H9 (cell line): ENCODE measurements around the gene MAGI1. TPM values are rescaled to one million over a fixed set of nuclear protein-coding genes. Genes with fewer than 3 reads are reported as not detected.

ENCODE experiments used
- DNase-seq: peaks from one replicate; pipeline ENCODE4 v3.0.0-alpha.2; 2017
- H2AFZ ChIP-seq: one replicate; pipeline ENCODE4 v1.6.1; 2013; ENCODE audit warnings: mild to moderate bottlenecking, low read length, control low read depth, moderate library complexity
- H2AK5ac ChIP-seq: 2 replicates; pipeline ENCODE4 v1.6.1; 2013; ENCODE audit warnings: low read length, control low read depth, mixed read lengths; ENCODE audit not compliant: insufficient read length
- H2BK120ac ChIP-seq: one replicate; pipeline ENCODE4 v1.6.1; 2013; ENCODE audit warnings: low read depth, mild to moderate bottlenecking, low read length, control low read depth, inconsistent platforms; ENCODE audit not compliant: poor library complexity, severe bottlenecking
- H2BK12ac ChIP-seq: 2 replicates; pipeline ENCODE4 v1.6.1; 2013; ENCODE audit warnings: low read length, control low read depth, mixed read lengths, low read depth; ENCODE audit not compliant: insufficient read length
- H2BK15ac ChIP-seq: 2 replicates; pipeline ENCODE4 v1.6.1; 2013; ENCODE audit warnings: low read depth, low read length, control low read depth
- H2BK20ac ChIP-seq: one replicate; pipeline ENCODE4 v1.6.1; 2013; ENCODE audit warnings: low read depth, mild to moderate bottlenecking, low read length, control low read depth, inconsistent platforms; ENCODE audit not compliant: poor library complexity, severe bottlenecking
- H2BK5ac ChIP-seq: 2 replicates; pipeline ENCODE4 v1.6.1; 2013; ENCODE audit warnings: low read length, control low read depth, mixed read lengths; ENCODE audit not compliant: insufficient read length
- H3K14ac ChIP-seq: 2 replicates; pipeline ENCODE4 v1.6.1; 2013; ENCODE audit warnings: low read length, control low read depth; ENCODE audit not compliant: insufficient read depth
- H3K18ac ChIP-seq: 2 replicates; pipeline ENCODE4 v1.6.1; 2013; ENCODE audit warnings: low read depth, mild to moderate bottlenecking, mixed read lengths, low read length, control low read depth; ENCODE audit not compliant: insufficient read length
- H3K23ac ChIP-seq: 2 replicates; pipeline ENCODE4 v1.6.1; 2013; ENCODE audit warnings: low read length, control low read depth, mixed read lengths, low read depth; ENCODE audit not compliant: insufficient read length
- H3K23me2 ChIP-seq: 2 replicates; pipeline ENCODE4 v1.6.1; 2013; ENCODE audit warnings: low read depth, mild to moderate bottlenecking, mixed read lengths, low read length, control low read depth; ENCODE audit not compliant: insufficient read length, poor library complexity, severe bottlenecking
- H3K27ac ChIP-seq: 2 replicates; pipeline ENCODE4 v1.5.1; 2013; ENCODE audit warnings: low read length, control low read depth, mixed read lengths, low read depth; ENCODE audit not compliant: insufficient read length
- H3K27me3 ChIP-seq: 2 replicates; pipeline ENCODE4 v1.6.1; 2013; ENCODE audit warnings: low read length, control low read depth, inconsistent platforms; ENCODE audit not compliant: insufficient read depth
- H3K4ac ChIP-seq: 2 replicates; pipeline ENCODE4 v1.6.1; 2013; ENCODE audit warnings: low read depth, mild to moderate bottlenecking, control low read depth, inconsistent platforms, low read length, moderate library complexity
- H3K4me1 ChIP-seq: 2 replicates; pipeline ENCODE4 v1.6.1; 2013; ENCODE audit warnings: low read length, control low read depth, inconsistent platforms; ENCODE audit not compliant: insufficient read depth
- H3K4me2 ChIP-seq: 2 replicates; pipeline ENCODE4 v1.6.1; 2013; ENCODE audit warnings: low read length, control low read depth, mixed read lengths; ENCODE audit not compliant: insufficient read length, insufficient read depth
- H3K56ac ChIP-seq: 2 replicates; pipeline ENCODE4 v1.6.1; 2013; ENCODE audit warnings: low read depth, mild to moderate bottlenecking, mixed read lengths, low read length, control low read depth; ENCODE audit not compliant: insufficient read length
- H3K79me1 ChIP-seq: 2 replicates; pipeline ENCODE4 v1.6.1; 2013; ENCODE audit warnings: low read depth, mild to moderate bottlenecking, moderate library complexity, low read length, control low read depth, inconsistent platforms; ENCODE audit not compliant: insufficient read depth, poor library complexity, severe bottlenecking
- H3K79me2 ChIP-seq: 2 replicates; pipeline ENCODE4 v1.6.1; 2013; ENCODE audit warnings: low read length, control low read depth, inconsistent platforms; ENCODE audit not compliant: insufficient read depth
- H3K9ac ChIP-seq: 2 replicates; pipeline ENCODE4 v1.6.1; 2013; ENCODE audit warnings: low read length, control low read depth, mixed read lengths; ENCODE audit not compliant: insufficient read length; ENCODE audit errors: extremely low read depth
- H3K9me3 ChIP-seq: one replicate; pipeline ENCODE4 v1.6.1; 2013; ENCODE audit warnings: low read depth, low read length, inconsistent platforms; ENCODE audit not compliant: control insufficient read depth
- H3T11ph ChIP-seq: one replicate; pipeline ENCODE4 v1.6.1; 2013; ENCODE audit warnings: mild to moderate bottlenecking, low read length, control low read depth, inconsistent platforms
- H4K20me1 ChIP-seq: one replicate; pipeline ENCODE4 v1.6.1; 2013; ENCODE audit not compliant: control insufficient read depth, insufficient read length, insufficient read depth
- H4K5ac ChIP-seq: 2 replicates; pipeline ENCODE4 v1.6.1; 2013; ENCODE audit warnings: low read depth, mild to moderate bottlenecking, mixed read lengths, low read length, control low read depth; ENCODE audit not compliant: insufficient read length
- H4K8ac ChIP-seq: replicated peaks from 2 replicates; pipeline ENCODE4 v1.6.1; 2013; ENCODE audit warnings: low read length, control low read depth, mixed read lengths, low read depth; ENCODE audit not compliant: insufficient read length
- H4K91ac ChIP-seq: 2 replicates; pipeline ENCODE4 v1.6.1; 2013; ENCODE audit warnings: low read depth, mild to moderate bottlenecking, moderate library complexity, mixed read lengths, low read length, control low read depth; ENCODE audit not compliant: insufficient read length
- H3K27ac Mint-ChIP-seq, 3 experiments: 2 replicates in 2 of 3; 3 replicates in 1 of 3; pipeline ENCODE4 v1.8.0; 2020 to 2021; ENCODE audit warnings: mixed read lengths in 3 of 3, mild to moderate bottlenecking in 1 of 3, moderate library complexity in 1 of 3
- H3K27me3 Mint-ChIP-seq: 2 replicates; pipeline ENCODE4 v1.8.0; 2021; ENCODE audit warnings: low read depth, mild to moderate bottlenecking, moderate library complexity, mixed read lengths
- H3K36me3 Mint-ChIP-seq, 3 experiments: 2 replicates in 2 of 3; 3 replicates in 1 of 3; pipeline ENCODE4 v1.8.0; 2020 to 2021; ENCODE audit warnings: low read depth in 3 of 3, mixed read lengths in 3 of 3; ENCODE audit not compliant: insufficient read depth in 1 of 3
- H3K4me1 Mint-ChIP-seq, 2 experiments: 2 replicates each; pipeline ENCODE4 v1.8.0; 2020; ENCODE audit warnings: mixed read lengths in 2 of 2
- H3K4me3 Mint-ChIP-seq, 2 experiments: 2 replicates in 1 of 2; 3 replicates in 1 of 2; pipeline ENCODE4 v1.8.0; 2020 to 2021; ENCODE audit warnings: mild to moderate bottlenecking in 2 of 2, mixed read lengths in 2 of 2, moderate library complexity in 1 of 2
- H3K9me3 Mint-ChIP-seq, 2 experiments: 2 replicates in 1 of 2; 3 replicates in 1 of 2; pipeline ENCODE4 v1.8.0; 2020; ENCODE audit warnings: mild to moderate bottlenecking in 2 of 2, mixed read lengths in 2 of 2, moderate library complexity in 1 of 2
- WGBS: extraction: QIAGEN DNeasy Blood & Tissue Kit; methylation state at CpG from one replicate; pipeline ENCODE4 v1.1.7; 2013; ENCODE audit warnings: missing lambda C conversion rate, low lambda C conversion rate, mixed read lengths; ENCODE audit not compliant: insufficient read length; ENCODE audit errors: extremely low coverage; 5-methylcytosine and 5-hydroxymethylcytosine counted together
- total RNA-seq: library from RNA; stranded (reverse); gene quantifications from 2 replicates; pipeline ENCODE4 v1.2.1, GENCODE V29; 2021
- TF ChIP-seq, protein P1 (sequence below): fragments of 200-600 bp; sonication (generic); conservative IDR thresholded peaks from 3 replicates; pipeline ENCODE4 v1.8.0; 2021; ENCODE audit warnings: antibody characterized with exemption, mild to moderate bottlenecking

The MAGI1 gene
- total RNA-seq, 1 experiment from 2014 or later = 65.7 TPM

DNA sequence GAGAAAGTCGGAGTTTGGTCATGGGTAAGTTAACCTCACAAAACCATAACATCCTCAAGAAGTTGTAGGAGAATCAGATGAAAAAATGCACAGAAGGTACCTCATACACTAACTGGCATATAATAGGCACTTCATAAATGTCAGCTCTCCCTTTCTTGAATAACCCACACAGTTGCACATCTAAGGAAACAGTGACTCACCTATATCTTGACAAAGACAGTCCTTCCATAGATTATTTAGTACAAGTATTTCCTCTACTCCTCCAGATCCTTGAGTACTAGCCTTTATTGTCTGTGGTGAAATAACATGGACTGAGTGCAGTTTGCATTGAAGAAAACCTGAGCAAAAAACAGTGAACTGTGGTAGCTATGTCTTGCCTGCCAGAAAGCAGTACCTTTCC is 46.6 kb downstream of the MAGI1 start:
- no peak overlapping the region for H3K4me2 ChIP-seq
- H3T11ph ChIP-seq = no peak overlapping the region
- no peaks in the 10 kb centered on the region for H3K9me3 Mint-ChIP-seq
- H4K8ac ChIP-seq = no peak overlapping the region
- no peak overlapping the region for H2AFZ ChIP-seq
- TF ChIP-seq, protein P1, sequence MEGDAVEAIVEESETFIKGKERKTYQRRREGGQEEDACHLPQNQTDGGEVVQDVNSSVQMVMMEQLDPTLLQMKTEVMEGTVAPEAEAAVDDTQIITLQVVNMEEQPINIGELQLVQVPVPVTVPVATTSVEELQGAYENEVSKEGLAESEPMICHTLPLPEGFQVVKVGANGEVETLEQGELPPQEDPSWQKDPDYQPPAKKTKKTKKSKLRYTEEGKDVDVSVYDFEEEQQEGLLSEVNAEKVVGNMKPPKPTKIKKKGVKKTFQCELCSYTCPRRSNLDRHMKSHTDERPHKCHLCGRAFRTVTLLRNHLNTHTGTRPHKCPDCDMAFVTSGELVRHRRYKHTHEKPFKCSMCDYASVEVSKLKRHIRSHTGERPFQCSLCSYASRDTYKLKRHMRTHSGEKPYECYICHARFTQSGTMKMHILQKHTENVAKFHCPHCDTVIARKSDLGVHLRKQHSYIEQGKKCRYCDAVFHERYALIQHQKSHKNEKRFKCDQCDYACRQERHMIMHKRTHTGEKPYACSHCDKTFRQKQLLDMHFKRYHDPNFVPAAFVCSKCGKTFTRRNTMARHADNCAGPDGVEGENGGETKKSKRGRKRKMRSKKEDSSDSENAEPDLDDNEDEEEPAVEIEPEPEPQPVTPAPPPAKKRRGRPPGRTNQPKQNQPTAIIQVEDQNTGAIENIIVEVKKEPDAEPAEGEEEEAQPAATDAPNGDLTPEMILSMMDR = no peak
- no peak overlapping the region for H2BK5ac ChIP-seq
- no peak overlapping the region for H3K27ac Mint-ChIP-seq
- H3K9ac ChIP-seq = no peak overlapping the region
- peaks cover 38 to 48% of the 10 kb centered on the region in 2 experiments for H3K4me1 Mint-ChIP-seq
- H2BK12ac ChIP-seq = no peak overlapping the region
- no peak overlapping the region for H3K14ac ChIP-seq
- H3K23me2 ChIP-seq = no peaks in the 10 kb centered on the region
- no peak overlapping the region for H3K27ac ChIP-seq
- DNase-seq = no peak
- H2AK5ac ChIP-seq = no peak overlapping the region
- no peak overlapping the region for H3K18ac ChIP-seq
- WGBS = no CpG with 5 or more reads among the region's 1 CpG
- no peak overlapping the region for H3K56ac ChIP-seq
- H3K9me3 ChIP-seq = no peaks in the 10 kb centered on the region
- no peak overlapping the region for H2BK120ac ChIP-seq
- no peak overlapping the region for H2BK20ac ChIP-seq
- H3K23ac ChIP-seq = no peak overlapping the region
- H4K5ac ChIP-seq = no peak overlapping the region
- no peaks in the 10 kb centered on the region; the same call in 1 of the 2 replicates for H3K79me2 ChIP-seq
- H4K91ac ChIP-seq = no peak overlapping the region
- no peaks in the 10 kb centered on the region for H3K79me1 ChIP-seq
- H3K27me3 ChIP-seq = no peaks in the 10 kb centered on the region
- no peak overlapping the region for H2BK15ac ChIP-seq
- no peaks in the 10 kb centered on the region for H3K27me3 Mint-ChIP-seq
- no peaks in the 10 kb centered on the region for H4K20me1 ChIP-seq
- no peak overlapping the region for H3K4me3 Mint-ChIP-seq
- peaks cover 9% of the 10 kb centered on the region; the same call in 1 of the 2 replicates for H3K4me1 ChIP-seq
- H3K36me3 Mint-ChIP-seq = peaks cover 0 to 6% (median 4%) of the 10 kb centered on the region in 3 experiments; a peak in 3 of 7 replicates
- H3K4ac ChIP-seq = no peak overlapping the region
